GM12891 (cell line): ENCODE data around the gene ITGB1BP1.

Experiments
- POLR2A ChIP-seq: IDR thresholded peaks from 2 replicates; pipeline ENCODE4 v1.6.1; 2011; ENCODE audit warnings: low read depth, low read length, control low read depth
- POLR2AphosphoS5 ChIP-seq: IDR thresholded peaks from 2 replicates; pipeline ENCODE4 v1.6.1; 2011; ENCODE audit warnings: low read depth, low read length, control low read depth
- TAF1 ChIP-seq: IDR thresholded peaks from 2 replicates; pipeline ENCODE4 v1.6.1; 2011; ENCODE audit warnings: low read depth, low read length, control low read depth

GRCh38 chr2:9412781-9413180 lies 10.5 kb downstream of the ITGB1BP1 start:
- TF ChIP-seq POLR2AphosphoS5 (no peak), TAF1 (no peak), POLR2A (no peak)
